Mesothelial cell of epicardium (in vitro differentiated cells): Measurements from ENCODE around the gene ZNF829. TPM values are rescaled to one million over a fixed set of nuclear protein-coding genes. Genes with fewer than 3 reads are reported as not detected.

ENCODE experiments used
- DNase-seq, 2 experiments: peaks; one replicate each; pipeline ENCODE4 v3.0.0; 2021; ENCODE audit warnings: low spot score in 2 of 2; ENCODE audit not compliant: unreplicated experiment in 2 of 2
- H3K27ac Mint-ChIP-seq: 2 replicates; pipeline ENCODE4 v1.8.0; 2021; ENCODE audit warnings: mixed read lengths
- H3K27me3 Mint-ChIP-seq: 2 replicates; pipeline ENCODE4 v1.8.0; 2021; ENCODE audit warnings: low read depth, mixed read lengths
- H3K36me3 Mint-ChIP-seq: 2 replicates; pipeline ENCODE4 v1.8.0; 2021; ENCODE audit warnings: mixed read lengths
- H3K4me1 Mint-ChIP-seq: 2 replicates; pipeline ENCODE4 v1.8.0; 2021; ENCODE audit warnings: mixed read lengths
- H3K4me3 Mint-ChIP-seq: 2 replicates; pipeline ENCODE4 v1.8.0; 2021; ENCODE audit warnings: mild to moderate bottlenecking, moderate library complexity, mixed read lengths
- H3K9me3 Mint-ChIP-seq: 2 replicates; pipeline ENCODE4 v1.8.0; 2021; ENCODE audit warnings: mixed read lengths
- total RNA-seq: library from RNA; stranded (reverse); gene quantifications from 3 replicates; pipeline ENCODE4 v1.2.1, GENCODE V29; 2021
- TF ChIP-seq, protein P1 (sequence below): fragments of 200-600 bp; sonication (generic); IDR thresholded peaks from one replicate; pipeline ENCODE4 v1.5.0; 2021; ENCODE audit warnings: antibody characterized with exemption; ENCODE audit not compliant: unreplicated experiment

ZNF829 gene
- total RNA-seq, result 3.0 to 3.2 TPM (median 3.2 TPM) in 3 replicates

DNA sequence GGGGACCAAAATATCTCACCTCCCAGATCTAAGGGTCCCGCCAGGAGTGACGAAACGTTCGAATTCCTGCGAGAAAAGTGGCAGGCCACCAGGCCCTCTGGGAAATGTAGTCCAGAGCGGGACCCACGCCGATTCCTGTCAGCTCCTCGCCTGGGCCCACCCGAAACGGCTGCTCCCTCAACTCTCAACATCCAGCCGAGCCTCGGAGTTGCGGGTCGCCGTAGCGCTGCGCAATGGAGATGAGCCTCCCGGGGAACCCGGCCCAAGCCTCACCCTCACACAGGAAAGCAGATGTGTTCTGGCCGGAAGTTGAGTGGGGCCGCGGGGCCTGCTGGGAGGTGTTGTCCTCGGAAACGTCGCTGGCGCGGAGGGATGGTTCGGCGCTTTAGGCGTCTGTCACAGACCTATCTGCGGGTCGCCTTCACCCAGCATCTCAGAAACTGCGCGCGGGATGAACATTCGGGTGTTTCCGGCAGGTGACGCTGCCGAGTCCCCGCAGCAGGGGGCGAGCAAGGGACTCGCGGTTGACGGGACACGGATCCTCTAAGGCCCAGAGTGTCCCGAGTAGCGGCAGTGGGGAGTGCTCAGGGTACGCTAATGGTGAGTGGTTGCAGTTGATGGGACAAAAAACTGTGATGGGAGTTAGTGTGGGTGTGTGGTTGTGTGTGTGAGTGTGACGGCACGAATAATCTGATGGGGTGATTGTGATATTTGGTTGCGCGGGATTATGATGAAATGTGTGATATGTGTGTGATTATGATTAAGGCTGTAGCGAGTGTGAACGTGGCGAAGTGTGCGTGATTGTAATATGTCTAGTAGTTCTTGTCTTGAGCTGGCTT is at the start of gene ZNF829, which contains the start of gene ZNF568:
ZNF829 (minus strand) TSS at position 300 of the 839 bp plus-strand sequence. CDS start 1,124 bp downstream, outside the sequence.
ZNF568 (plus strand) TSS at position 341 of the 839 bp plus-strand sequence. CDS start 6,439 bp downstream, outside the sequence.
- H3K27me3 Mint-ChIP-seq, result no peaks in the 10 kb centered on the region

DNA sequence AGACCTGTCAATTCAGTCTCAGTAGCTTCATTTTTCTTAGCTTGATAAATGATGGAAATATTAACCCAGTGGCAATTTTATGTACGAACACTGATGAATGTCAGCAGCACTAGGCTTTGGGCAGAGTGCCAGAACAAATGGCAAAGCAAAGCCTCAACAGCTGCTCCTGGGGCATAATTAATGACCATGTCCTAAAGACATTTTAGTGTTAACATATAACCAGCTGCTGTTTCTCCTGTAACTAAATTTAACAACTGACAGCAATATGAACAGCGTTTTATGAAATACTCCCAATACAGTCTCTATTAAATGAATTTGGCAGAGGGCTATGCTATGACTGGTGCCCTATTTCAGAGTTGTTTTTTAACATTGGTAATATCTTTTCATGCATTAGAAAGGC is 47.2 kb upstream of the ZNF829 start:
- Mint-ChIP-seq H3K27me3 (no peaks in the 10 kb centered on the region), H3K4me1 (no peaks in the 10 kb centered on the region), H3K9me3 (peaks cover 51% of the 10 kb centered on the region), H3K4me3 (no peak overlapping the region), H3K36me3 (peaks cover 19% of the 10 kb centered on the region), H3K27ac (no peak overlapping the region)
- TF ChIP-seq, protein P1, sequence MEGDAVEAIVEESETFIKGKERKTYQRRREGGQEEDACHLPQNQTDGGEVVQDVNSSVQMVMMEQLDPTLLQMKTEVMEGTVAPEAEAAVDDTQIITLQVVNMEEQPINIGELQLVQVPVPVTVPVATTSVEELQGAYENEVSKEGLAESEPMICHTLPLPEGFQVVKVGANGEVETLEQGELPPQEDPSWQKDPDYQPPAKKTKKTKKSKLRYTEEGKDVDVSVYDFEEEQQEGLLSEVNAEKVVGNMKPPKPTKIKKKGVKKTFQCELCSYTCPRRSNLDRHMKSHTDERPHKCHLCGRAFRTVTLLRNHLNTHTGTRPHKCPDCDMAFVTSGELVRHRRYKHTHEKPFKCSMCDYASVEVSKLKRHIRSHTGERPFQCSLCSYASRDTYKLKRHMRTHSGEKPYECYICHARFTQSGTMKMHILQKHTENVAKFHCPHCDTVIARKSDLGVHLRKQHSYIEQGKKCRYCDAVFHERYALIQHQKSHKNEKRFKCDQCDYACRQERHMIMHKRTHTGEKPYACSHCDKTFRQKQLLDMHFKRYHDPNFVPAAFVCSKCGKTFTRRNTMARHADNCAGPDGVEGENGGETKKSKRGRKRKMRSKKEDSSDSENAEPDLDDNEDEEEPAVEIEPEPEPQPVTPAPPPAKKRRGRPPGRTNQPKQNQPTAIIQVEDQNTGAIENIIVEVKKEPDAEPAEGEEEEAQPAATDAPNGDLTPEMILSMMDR, result no peak
- DNase-seq, result no peak

More for the DNA sequence above, at the start of gene ZNF829, which contains the start of gene ZNF568:
- H3K36me3 Mint-ChIP-seq, result peaks cover 55% of the 10 kb centered on the region
- peak; percentile 59 to 81 for DNase-seq
- H3K9me3 Mint-ChIP-seq, result peaks cover 44% of the 10 kb centered on the region
- peaks cover 11% of the 10 kb centered on the region for H3K4me1 Mint-ChIP-seq
- H3K27ac Mint-ChIP-seq, result peak within 1 kb of the TSS; percentile 75
- TF ChIP-seq, protein P1, result peak; percentile 67
- H3K4me3 Mint-ChIP-seq, result peak within 1 kb of the TSS; percentile 83

DNA sequence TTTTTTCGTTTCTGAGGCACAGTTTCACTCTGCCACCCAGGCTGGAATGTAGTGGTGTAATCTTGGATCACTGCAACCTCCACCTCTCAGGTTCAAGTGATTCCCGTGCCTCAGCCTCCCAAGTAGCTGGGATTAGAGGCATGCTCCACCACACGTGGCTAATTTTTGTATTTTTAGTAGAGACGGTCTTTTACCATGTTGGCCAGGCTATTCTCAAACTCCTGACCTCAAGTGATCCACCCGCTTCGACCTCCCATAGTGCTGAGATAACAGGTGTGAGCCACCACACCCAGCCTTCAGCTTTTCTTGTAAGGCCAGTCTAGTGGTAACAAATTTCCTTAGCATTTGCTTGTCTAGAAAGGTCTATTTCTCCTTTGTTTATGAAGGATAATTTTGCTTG is 46.3 kb upstream of the ZNF829 start:
- H3K9me3 Mint-ChIP-seq, result peaks cover 55% of the 10 kb centered on the region
- H3K4me3 Mint-ChIP-seq, result no peak overlapping the region
- no peak overlapping the region for H3K27ac Mint-ChIP-seq

DNA sequence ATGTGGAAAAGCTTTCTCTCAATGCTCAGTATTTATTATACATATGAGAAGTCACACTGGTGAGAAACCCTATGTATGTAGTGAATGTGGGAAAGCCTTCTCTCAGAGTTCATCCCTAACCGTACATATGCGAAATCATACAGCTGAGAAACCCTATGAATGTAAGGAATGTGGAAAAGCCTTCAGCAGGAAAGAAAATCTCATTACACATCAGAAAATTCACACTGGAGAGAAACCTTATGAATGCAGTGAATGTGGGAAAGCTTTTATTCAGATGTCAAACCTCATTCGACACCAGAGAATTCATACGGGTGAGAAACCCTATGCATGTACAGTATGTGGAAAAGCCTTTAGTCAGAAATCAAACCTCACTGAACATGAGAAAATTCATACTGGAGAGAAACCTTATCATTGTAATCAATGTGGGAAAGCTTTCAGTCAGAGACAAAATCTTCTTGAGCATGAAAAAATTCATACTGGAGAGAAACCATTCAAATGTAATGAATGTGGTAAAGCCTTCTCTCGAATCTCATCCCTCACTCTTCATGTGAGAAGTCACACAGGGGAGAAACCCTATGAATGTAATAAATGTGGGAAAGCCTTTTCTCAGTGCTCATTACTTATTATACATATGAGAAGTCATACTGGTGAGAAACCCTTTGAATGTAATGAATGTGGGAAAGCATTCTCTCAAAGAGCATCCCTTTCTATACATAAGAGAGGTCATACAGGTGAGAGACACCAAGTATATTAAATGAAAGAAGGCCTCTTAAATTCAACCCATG is 34.4 kb upstream of the ZNF829 start:
- H3K9me3 Mint-ChIP-seq, result peaks cover 54% of the 10 kb centered on the region
- H3K4me3 Mint-ChIP-seq, result no peak overlapping the region
- H3K36me3 Mint-ChIP-seq, result peaks cover 57% of the 10 kb centered on the region
- DNase-seq, result no peak
- no peak overlapping the region for H3K27ac Mint-ChIP-seq
- H3K4me1 Mint-ChIP-seq, result no peaks in the 10 kb centered on the region
- TF ChIP-seq, protein P1, result no peak
- no peaks in the 10 kb centered on the region for H3K27me3 Mint-ChIP-seq

More for the DNA sequence above, 46.3 kb upstream of the ZNF829 start:
- Mint-ChIP-seq H3K36me3 (peaks cover 24% of the 10 kb centered on the region), H3K4me1 (no peaks in the 10 kb centered on the region), H3K27me3 (no peaks in the 10 kb centered on the region)
- no peak for DNase-seq
- TF ChIP-seq, protein P1, result no peak

DNA sequence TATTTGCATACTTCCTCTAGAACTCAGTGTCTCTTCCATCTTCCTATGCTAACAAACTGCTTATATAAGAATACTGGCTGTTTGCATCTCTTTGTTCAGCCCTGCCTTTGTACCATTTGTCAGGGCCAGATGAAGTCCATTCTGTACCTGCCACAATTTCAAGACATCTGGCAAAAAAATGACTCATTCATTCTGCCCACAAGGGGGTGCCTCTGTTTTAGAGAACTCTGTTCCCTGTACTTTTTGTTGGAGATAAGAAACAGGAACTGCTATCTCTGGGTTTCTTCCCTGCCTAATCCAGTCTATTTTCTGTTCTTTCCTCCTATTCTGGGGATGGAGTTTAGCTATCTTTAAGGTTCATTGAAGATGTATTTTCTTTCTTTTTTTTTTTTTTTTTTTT is 23.1 kb upstream of the ZNF829 start:
- no peak for DNase-seq

More for the DNA sequence above, 23.1 kb upstream of the ZNF829 start:
- no peak overlapping the region for H3K4me3 Mint-ChIP-seq
- no peaks in the 10 kb centered on the region for H3K27me3 Mint-ChIP-seq
- H3K4me1 Mint-ChIP-seq, result no peaks in the 10 kb centered on the region
- H3K27ac Mint-ChIP-seq, result no peak overlapping the region
- H3K36me3 Mint-ChIP-seq, result peaks cover 77% of the 10 kb centered on the region
- TF ChIP-seq, protein P1, result peak; percentile 22
- peaks cover 68% of the 10 kb centered on the region for H3K9me3 Mint-ChIP-seq
